WERI-Rb-1 (cell line): ENCODE measurements around the gene CIDEB.

Experiments
- DNase-seq: peaks from one replicate; pipeline ENCODE4 v3.0.0-alpha.2; 2020
- H3K27ac ChIP-seq: fragments of 250-450 bp; sonication (Bioruptor Pico); 2 replicates; pipeline ENCODE4 v1.5.1; 2020; ENCODE audit warnings: mild to moderate bottlenecking, moderate library complexity
- H3K27me3 ChIP-seq: fragments of 250-450 bp; sonication (Bioruptor Pico); 2 replicates; pipeline ENCODE4 v1.5.1; 2021; ENCODE audit warnings: mild to moderate bottlenecking, low read depth, moderate library complexity; ENCODE audit not compliant: insufficient read depth, severe bottlenecking
- H3K36me3 ChIP-seq: fragments of 250-450 bp; sonication (Bioruptor Pico); 2 replicates; pipeline ENCODE4 v1.5.1; 2020; ENCODE audit warnings: mild to moderate bottlenecking, moderate library complexity
- H3K4me3 ChIP-seq: 2 replicates; pipeline ENCODE4 v1.5.1; 2011; ENCODE audit warnings: low read depth, mild to moderate bottlenecking, control low read depth, low read length
- H3K9me3 ChIP-seq: fragments of 250-450 bp; sonication (Bioruptor Pico); 2 replicates; pipeline ENCODE4 v1.5.1; 2021; ENCODE audit warnings: mild to moderate bottlenecking, moderate library complexity; ENCODE audit not compliant: severe bottlenecking
- CTCF ChIP-seq: IDR thresholded peaks from 2 replicates; pipeline ENCODE4 v1.5.1; 2011; ENCODE audit warnings: low read depth, mild to moderate bottlenecking, control low read depth, inconsistent platforms, low read length

Gene CIDEB

GRCh38 chr14:24323341-24323740 lies 15.6 kb upstream of the CIDEB start:
- Histone ChIP-seq H3K9me3 (no peaks in the 10 kb centered on the region), H3K27ac (no peak overlapping the region), H3K27me3 (no peaks in the 10 kb centered on the region), H3K36me3 (no peaks in the 10 kb centered on the region), H3K4me3 (no peak overlapping the region)
- DNase-seq, result no peak
- TF ChIP-seq CTCF, result no peak

- Histone ChIP-seq H3K36me3 (no peaks in the 10 kb centered on the region), H3K4me3 (no peak overlapping the region), H3K27ac (no peak overlapping the region), H3K9me3 (no peaks in the 10 kb centered on the region), H3K27me3 (no peaks in the 10 kb centered on the region)
- TF ChIP-seq CTCF, result no peak
- no peak for DNase-seq
Observed at GRCh38 chr14:24322672-24323071, 14.9 kb upstream of the CIDEB start.

GRCh38 chr14:24321212-24321975 lies 13.6 kb upstream of the CIDEB start:
- Histone ChIP-seq H3K36me3 (no peaks in the 10 kb centered on the region), H3K4me3 (no peak overlapping the region), H3K9me3 (no peaks in the 10 kb centered on the region), H3K27ac (no peak overlapping the region), H3K27me3 (no peaks in the 10 kb centered on the region)
- TF ChIP-seq CTCF, result no peak
- DNase-seq, result no peak

GRCh38 chr14:24317141-24317928 lies 9.6 kb upstream of the CIDEB start:
- Histone ChIP-seq H3K4me3 (no peak overlapping the region), H3K27me3 (no peaks in the 10 kb centered on the region), H3K9me3 (no peaks in the 10 kb centered on the region), H3K27ac (no peak overlapping the region), H3K36me3 (no peaks in the 10 kb centered on the region)
- no peak for DNase-seq
- TF ChIP-seq CTCF, result no peak

GRCh38 chr14:24316597-24316950 lies 8.8 kb upstream of the CIDEB start:
- Histone ChIP-seq H3K9me3 (no peaks in the 10 kb centered on the region), H3K4me3 (no peak overlapping the region), H3K36me3 (no peaks in the 10 kb centered on the region; the same call in 1 of the 2 replicates), H3K27me3 (no peaks in the 10 kb centered on the region), H3K27ac (no peak overlapping the region)
- DNase-seq, result no peak
- TF ChIP-seq CTCF, result no peak
